NB4 (cell line): ENCODE results near the gene LRRC7.

ENCODE experiments used
- CTCF ChIP-seq: IDR thresholded peaks from one replicate; pipeline ENCODE4 v1.5.1; 2012; ENCODE audit warnings: low read depth, low read length
- MAX ChIP-seq: IDR thresholded peaks from 2 replicates; pipeline ENCODE4 v1.6.1; 2011; ENCODE audit warnings: low read depth, low read length
- MYC ChIP-seq: IDR thresholded peaks from 2 replicates; pipeline ENCODE4 v1.6.1; 2011; ENCODE audit warnings: low read depth, low read length
- POLR2A ChIP-seq: IDR thresholded peaks from 2 replicates; pipeline ENCODE4 v1.6.1; 2011; ENCODE audit warnings: mild to moderate bottlenecking; ENCODE audit not compliant: insufficient read length; ENCODE audit errors: extremely low read depth

GRCh38 chr1:70034403-70034802 is 466.7 kb downstream of the LRRC7 start:
- TF ChIP-seq POLR2A (no peak), MYC (no peak), CTCF (no peak), MAX (no peak)
